ENCODE measurements around the gene CELA2A. TPM values are rescaled to one million over a fixed set of nuclear protein-coding genes. Genes with fewer than 3 reads are reported as not detected.

CELA2A gene
- total and polyA plus RNA-seq, 9 of the 15 experiments (the other 6 are each of a cell fraction or from before 2014, with no cell fraction given) = 0.62 TPM; not detected in 8

DNA sequence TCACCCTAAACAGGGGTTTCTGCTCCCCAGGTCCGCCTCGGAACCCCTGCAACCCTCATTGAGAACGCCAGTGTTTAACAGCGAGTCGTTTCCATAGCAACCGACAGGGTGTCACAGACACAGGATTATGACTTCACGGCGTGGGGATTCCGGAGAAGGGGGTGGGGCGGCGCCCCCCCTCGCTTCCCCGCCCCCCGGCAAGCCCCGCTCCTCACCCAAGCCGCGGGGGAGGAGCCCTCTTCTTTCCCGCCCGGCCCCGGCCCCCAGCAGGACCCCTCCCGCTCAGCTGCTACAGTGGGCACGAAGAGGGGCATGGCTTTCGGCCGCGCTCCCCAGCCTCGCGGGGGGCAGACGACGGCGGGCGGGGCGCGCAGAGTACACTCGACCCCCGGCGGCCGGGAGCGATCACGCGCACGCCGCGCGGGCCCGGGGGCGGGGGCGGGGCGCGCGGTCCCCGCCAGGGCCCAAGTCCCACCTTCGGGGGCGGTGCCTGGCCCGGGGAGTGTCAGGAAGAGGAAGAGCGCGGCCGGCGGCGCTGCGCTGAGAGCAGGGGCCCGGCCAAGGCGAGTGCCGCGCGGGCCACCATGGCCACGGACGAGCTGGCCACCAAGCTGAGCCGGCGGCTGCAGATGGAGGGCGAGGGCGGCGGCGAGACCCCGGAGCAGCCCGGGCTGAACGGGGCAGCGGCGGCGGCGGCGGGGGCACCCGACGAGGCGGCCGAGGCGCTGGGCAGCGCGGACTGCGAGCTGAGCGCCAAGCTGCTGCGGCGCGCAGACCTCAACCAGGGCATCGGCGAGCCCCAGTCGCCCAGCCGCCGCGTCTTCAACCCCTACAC is 46.9 kb upstream of the CELA2A start, which contains the start of gene EFHD2 (continued):
- peak; percentile 80 for TF ChIP-seq CCNT2 (IDR thresholded peaks at IDR 0.05; ENCODE audit: borderline replicate concordance, extremely low read depth, insufficient read length, low read depth, low read length)
- 0 out of 2 replicates have a peak, but pooled peaks have one; percentile 34 for TF ChIP-seq FOSL1 (tag; conservative IDR thresholded peaks at IDR 0.05)
- TF ChIP-seq, protein P1, sequence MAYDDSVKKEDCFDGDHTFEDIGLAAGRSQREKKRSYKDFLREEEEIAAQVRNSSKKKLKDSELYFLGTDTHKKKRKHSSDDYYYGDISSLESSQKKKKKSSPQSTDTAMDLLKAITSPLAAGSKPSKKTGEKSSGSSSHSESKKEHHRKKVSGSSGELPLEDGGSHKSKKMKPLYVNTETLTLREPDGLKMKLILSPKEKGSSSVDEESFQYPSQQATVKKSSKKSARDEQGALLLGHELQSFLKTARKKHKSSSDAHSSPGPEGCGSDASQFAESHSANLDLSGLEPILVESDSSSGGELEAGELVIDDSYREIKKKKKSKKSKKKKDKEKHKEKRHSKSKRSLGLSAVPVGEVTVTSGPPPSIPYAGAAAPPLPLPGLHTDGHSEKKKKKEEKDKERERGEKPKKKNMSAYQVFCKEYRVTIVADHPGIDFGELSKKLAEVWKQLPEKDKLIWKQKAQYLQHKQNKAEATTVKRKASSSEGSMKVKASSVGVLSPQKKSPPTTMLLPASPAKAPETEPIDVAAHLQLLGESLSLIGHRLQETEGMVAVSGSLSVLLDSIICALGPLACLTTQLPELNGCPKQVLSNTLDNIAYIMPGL (CRISPR knock-in tag; IDR thresholded peaks at IDR 0.05) = no peak
- 0 out of 2 replicates have a peak, but pooled peaks have one; percentile 21 for TF ChIP-seq ESRRA (IDR thresholded peaks at IDR 0.05; ENCODE audit: borderline replicate concordance, low read depth)
- peak; percentile 67 to 81; a peak in 2 of 4 replicates for TF ChIP-seq MAZ (CRISPR knock-in tag; conservative IDR thresholded peaks at IDR 0.05 in 1 of 2, IDR thresholded peaks at IDR 0.05 in 1 of 2)
- no peak for TF ChIP-seq HCFC1 (IDR thresholded peaks at IDR 0.05; ENCODE audit: low read depth, low read length)
- TF ChIP-seq BHLHE40 (IDR thresholded peaks at IDR 0.05; ENCODE audit: low read length) = peak; percentile 43; the same call in 1 of the 2 replicates
- peak; percentile 32; the same call in 1 of the 2 replicates for TF ChIP-seq E2F3 (CRISPR knock-in tag; IDR thresholded peaks at IDR 0.05)
- TF ChIP-seq ZKSCAN3 (CRISPR knock-in tag; IDR thresholded peaks at IDR 0.05) = no peak
- TF ChIP-seq, protein P2, sequence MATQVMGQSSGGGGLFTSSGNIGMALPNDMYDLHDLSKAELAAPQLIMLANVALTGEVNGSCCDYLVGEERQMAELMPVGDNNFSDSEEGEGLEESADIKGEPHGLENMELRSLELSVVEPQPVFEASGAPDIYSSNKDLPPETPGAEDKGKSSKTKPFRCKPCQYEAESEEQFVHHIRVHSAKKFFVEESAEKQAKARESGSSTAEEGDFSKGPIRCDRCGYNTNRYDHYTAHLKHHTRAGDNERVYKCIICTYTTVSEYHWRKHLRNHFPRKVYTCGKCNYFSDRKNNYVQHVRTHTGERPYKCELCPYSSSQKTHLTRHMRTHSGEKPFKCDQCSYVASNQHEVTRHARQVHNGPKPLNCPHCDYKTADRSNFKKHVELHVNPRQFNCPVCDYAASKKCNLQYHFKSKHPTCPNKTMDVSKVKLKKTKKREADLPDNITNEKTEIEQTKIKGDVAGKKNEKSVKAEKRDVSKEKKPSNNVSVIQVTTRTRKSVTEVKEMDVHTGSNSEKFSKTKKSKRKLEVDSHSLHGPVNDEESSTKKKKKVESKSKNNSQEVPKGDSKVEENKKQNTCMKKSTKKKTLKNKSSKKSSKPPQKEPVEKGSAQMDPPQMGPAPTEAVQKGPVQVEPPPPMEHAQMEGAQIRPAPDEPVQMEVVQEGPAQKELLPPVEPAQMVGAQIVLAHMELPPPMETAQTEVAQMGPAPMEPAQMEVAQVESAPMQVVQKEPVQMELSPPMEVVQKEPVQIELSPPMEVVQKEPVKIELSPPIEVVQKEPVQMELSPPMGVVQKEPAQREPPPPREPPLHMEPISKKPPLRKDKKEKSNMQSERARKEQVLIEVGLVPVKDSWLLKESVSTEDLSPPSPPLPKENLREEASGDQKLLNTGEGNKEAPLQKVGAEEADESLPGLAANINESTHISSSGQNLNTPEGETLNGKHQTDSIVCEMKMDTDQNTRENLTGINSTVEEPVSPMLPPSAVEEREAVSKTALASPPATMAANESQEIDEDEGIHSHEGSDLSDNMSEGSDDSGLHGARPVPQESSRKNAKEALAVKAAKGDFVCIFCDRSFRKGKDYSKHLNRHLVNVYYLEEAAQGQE (IDR thresholded peaks at IDR 0.05; ENCODE audit: borderline replicate concordance) = no peak
- TF ChIP-seq, protein P2 (CRISPR knock-in tag; IDR thresholded peaks at IDR 0.05; ENCODE audit: low read depth) = 0 out of 2 replicates have a peak, but pooled peaks have one; percentile 26
- 0 out of 2 replicates have a peak, but pooled peaks have one; percentile 2 for TF ChIP-seq NFIC (IDR thresholded peaks at IDR 0.05)
- no peak for TF ChIP-seq C11orf30 (IDR thresholded peaks at IDR 0.05; ENCODE audit: low read depth)
- peak; percentile 49 for TF ChIP-seq RBBP5 (IDR thresholded peaks at IDR 0.05; ENCODE audit: borderline replicate concordance, insufficient read depth, low read length, poor library complexity, severe bottlenecking)
- peak; percentile 58 for TF ChIP-seq L3MBTL2 (IDR thresholded peaks at IDR 0.05)

Measured in K562 (cell line).